Common myeloid progenitor, CD34-positive (primary cell): ENCODE data around the gene DUSP22.
"Not testable (repeated sequence)": the region's sequence is repeated elsewhere in the genome, so short reads cannot be mapped to it uniquely, and the experiment has no call there.

Source experiments
- CTCF ChIA-PET: fragments of 350-600 bp; sonication (Branson Sonifier 250); formaldehyde crosslinking; loops from one replicate; lab custom pipeline; 2021; ENCODE audit warnings: antibody characterized with exemption; lab: Charles Lee
- POLR2A ChIA-PET: fragments of 350-600 bp; sonication (Branson Sonifier 250); formaldehyde crosslinking; loops from one replicate; lab custom pipeline; 2021; ENCODE audit warnings: antibody characterized with exemption; lab: Charles Lee
- DNase-seq, 3 donors: peaks; one replicate each; pipeline versions ENCODE4 v3.0.0 to v3.0.0-alpha.2; 2013
- H3K27ac ChIP-seq, 2 experiments: 1 replicate in 1 of 2; 2 replicates in 1 of 2; pipeline ENCODE4 v1.7.0; 2013; ENCODE audit warnings: inconsistent platforms in 2 of 2, low read length in 2 of 2, mild to moderate bottlenecking in 2 of 2, low read depth in 1 of 2, moderate library complexity in 1 of 2; ENCODE audit not compliant: severe bottlenecking in 2 of 2, insufficient read depth in 1 of 2, poor library complexity in 1 of 2
- H3K27me3 ChIP-seq, 5 experiments: replicated peaks in 2 of 5; 1 replicate in 3 of 5; 2 replicates in 2 of 5; pipeline versions ENCODE4 v1.6.1 to v1.7.0; 2013; ENCODE audit warnings: low read length in 4 of 5, mild to moderate bottlenecking in 2 of 5, moderate library complexity in 2 of 5, inconsistent platforms in 1 of 5; ENCODE audit not compliant: insufficient read depth in 5 of 5, control insufficient read depth in 4 of 5
- H3K36me3 ChIP-seq, 4 experiments: 1 replicate in 2 of 4; 2 replicates in 2 of 4; pipeline versions ENCODE4 v1.6.1 to v1.7.0; 2013; ENCODE audit warnings: low read length in 3 of 4, control low read depth in 1 of 4, mild to moderate bottlenecking in 1 of 4; ENCODE audit not compliant: control insufficient read depth in 4 of 4, insufficient read depth in 4 of 4
- H3K4me1 ChIP-seq, 4 experiments: 1 replicate in 3 of 4; 2 replicates in 1 of 4; pipeline versions ENCODE4 v1.6.1 to v1.7.1; 2013; ENCODE audit warnings: low read length in 3 of 4, mild to moderate bottlenecking in 3 of 4, control low read depth in 1 of 4, inconsistent platforms in 1 of 4, moderate library complexity in 1 of 4; ENCODE audit not compliant: control insufficient read depth in 4 of 4, insufficient read depth in 4 of 4; ENCODE audit errors: control extremely low read depth in 1 of 4
- H3K4me3 ChIP-seq, 7 experiments: 1 replicate in 4 of 7; 2 replicates in 3 of 7; pipeline versions ENCODE4 v1.5.1 to v1.7.0; 2013; ENCODE audit warnings: mild to moderate bottlenecking in 7 of 7, low read length in 6 of 7, moderate library complexity in 6 of 7, inconsistent platforms in 2 of 7, low read depth in 2 of 7, control low read depth in 1 of 7; ENCODE audit not compliant: insufficient read depth in 4 of 7, control insufficient read depth in 1 of 7; ENCODE audit errors: extremely low read depth in 1 of 7
- H3K9me3 ChIP-seq, 5 experiments: 1 replicate in 4 of 5; 2 replicates in 1 of 5; pipeline versions ENCODE4 v1.6.1 to v1.7.1; 2013; ENCODE audit warnings: low read length in 4 of 5, mild to moderate bottlenecking in 2 of 5, inconsistent platforms in 1 of 5, low read depth in 1 of 5, moderate library complexity in 1 of 5; ENCODE audit not compliant: control insufficient read depth in 4 of 5, insufficient read depth in 2 of 5; ENCODE audit errors: control extremely low read depth in 1 of 5
- WGBS: methylation state at CpG from one replicate; pipeline ENCODE4 v1.1.5; 2013; ENCODE audit not compliant: insufficient coverage; 5-methylcytosine and 5-hydroxymethylcytosine counted together

The DUSP22 gene

DNA sequence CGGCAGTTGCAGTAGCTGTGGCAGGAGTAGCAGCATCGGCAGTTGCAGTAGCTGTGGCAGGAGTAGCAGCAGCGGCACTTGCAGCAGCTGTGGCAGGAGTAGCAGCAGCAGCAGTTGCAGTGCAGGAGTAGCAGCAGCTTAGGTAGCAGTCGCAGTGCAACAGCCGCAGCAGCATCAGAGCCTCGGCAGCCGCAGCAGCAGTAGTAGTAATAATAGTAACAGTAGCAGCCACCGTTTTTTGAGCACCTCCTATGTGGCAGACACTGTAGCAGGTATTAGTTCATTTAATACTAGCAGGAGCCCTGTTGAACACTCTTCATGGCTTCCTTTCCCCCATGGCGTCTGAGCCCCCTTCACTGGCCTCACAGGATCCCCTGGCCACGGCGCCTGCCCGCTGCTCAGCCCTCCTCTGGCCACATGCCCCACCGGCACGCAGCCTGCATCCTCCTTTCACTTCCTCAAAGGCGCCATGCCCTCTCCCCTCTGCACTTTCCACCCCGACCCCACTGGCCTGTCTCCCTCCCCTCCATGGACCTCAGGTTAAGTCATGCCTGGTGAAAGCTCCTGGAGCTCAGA, 80.1 kb downstream of the DUSP22 start:
- 49% methylated on average over 16 of the region's 16 CpGs for WGBS
- Histone ChIP-seq H3K27ac (no peak overlapping the region), H3K36me3 (no peaks in the 10 kb centered on the region), H3K27me3 (peaks cover 0 to 21% (median 0%) of the 10 kb centered on the region in 5 experiments), H3K9me3 (peaks cover 0 to 12% (median 2%) of the 10 kb centered on the region in 5 experiments), H3K4me3 (no peak overlapping the region), H3K4me1 (peaks cover 0 to 16% (median 15%) of the 10 kb centered on the region in 4 experiments)
- POLR2A ChIA-PET: no interaction called here
- peak in 1 of 3 donors; percentile 26 for DNase-seq
- CTCF ChIA-PET: interaction anchor here (1.2 kb wide), 1 partner anchor 12 kb away, joined by 3 read pairs; no protein-coding TSS in a partner anchor

- Histone ChIP-seq H3K27me3 (peaks cover 0 to 19% (median 0%) of the 10 kb centered on the region in 5 experiments), H3K9me3 (peaks cover 0 to 12% (median 2%) of the 10 kb centered on the region in 5 experiments), H3K4me1 (peaks cover 0 to 19% (median 16%) of the 10 kb centered on the region in 4 experiments), H3K4me3 (no peak overlapping the region), H3K36me3 (no peaks in the 10 kb centered on the region), H3K27ac (no peak overlapping the region)
- 88% methylated on average over 8 of the region's 8 CpGs for WGBS
- DNase-seq: no peak
- ChIA-PET POLR2A (no interaction called here), CTCF (interaction anchor here (1.2 kb wide), 1 partner anchor 13 kb away, joined by 3 read pairs; no protein-coding TSS in a partner anchor)
Measured at GRCh38 chr6:373031-373430, 80.7 kb downstream of the DUSP22 start.

- Histone ChIP-seq H3K4me1 (peaks cover 0 to 21% (median 17%) of the 10 kb centered on the region in 4 experiments), H3K27ac (no peak overlapping the region), H3K9me3 (peaks cover 0 to 12% (median 2%) of the 10 kb centered on the region in 5 experiments), H3K36me3 (no peaks in the 10 kb centered on the region), H3K27me3 (peaks cover 0 to 17% (median 0%) of the 10 kb centered on the region in 5 experiments), H3K4me3 (no peak overlapping the region)
- POLR2A ChIA-PET: no interaction called here
- CTCF ChIA-PET: no interaction called here
- DNase-seq: no peak
- WGBS: 86% methylated on average over 26 of the region's 26 CpGs
Measured at GRCh38 chr6:373773-374724, 81.8 kb downstream of the DUSP22 start.

DNA sequence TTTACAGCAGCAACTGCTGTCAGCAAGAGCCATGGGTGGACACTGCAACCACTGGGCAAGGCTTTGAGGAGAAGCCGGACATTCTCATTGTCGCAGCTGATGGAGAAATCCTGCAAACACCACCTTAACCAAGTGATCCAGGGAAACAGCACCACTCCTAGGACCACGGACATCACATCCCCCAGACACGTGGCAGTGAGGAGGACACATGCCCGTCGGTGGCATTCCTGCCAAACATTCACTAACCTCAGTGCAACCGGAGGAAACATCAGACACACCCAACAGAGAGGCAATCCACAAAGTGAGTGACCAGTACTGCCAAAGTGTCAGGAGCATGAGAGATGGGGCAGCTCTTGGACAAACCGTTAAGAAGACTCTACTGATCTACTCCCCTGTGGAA, 82.7 kb downstream of the DUSP22 start:
- Histone ChIP-seq H3K36me3 (no peaks in the 10 kb centered on the region), H3K27ac (no peak overlapping the region), H3K4me3 (no peak overlapping the region), H3K9me3 (peaks cover 0 to 7% (median 2%) of the 10 kb centered on the region in 5 experiments), H3K27me3 (peaks cover 0 to 17% (median 0%) of the 10 kb centered on the region in 5 experiments), H3K4me1 (peaks cover 0 to 29% (median 26%) of the 10 kb centered on the region in 4 experiments)
- no peak for DNase-seq
- 92% methylated on average over 8 of the region's 8 CpGs for WGBS
- ChIA-PET CTCF (interaction anchor here (1.0 to 1.5 kb wide), 2 partner anchors 11 to 20 kb away, joined by 3 to 4 read pairs; no protein-coding TSS in a partner anchor), POLR2A (no interaction called here)

DNA sequence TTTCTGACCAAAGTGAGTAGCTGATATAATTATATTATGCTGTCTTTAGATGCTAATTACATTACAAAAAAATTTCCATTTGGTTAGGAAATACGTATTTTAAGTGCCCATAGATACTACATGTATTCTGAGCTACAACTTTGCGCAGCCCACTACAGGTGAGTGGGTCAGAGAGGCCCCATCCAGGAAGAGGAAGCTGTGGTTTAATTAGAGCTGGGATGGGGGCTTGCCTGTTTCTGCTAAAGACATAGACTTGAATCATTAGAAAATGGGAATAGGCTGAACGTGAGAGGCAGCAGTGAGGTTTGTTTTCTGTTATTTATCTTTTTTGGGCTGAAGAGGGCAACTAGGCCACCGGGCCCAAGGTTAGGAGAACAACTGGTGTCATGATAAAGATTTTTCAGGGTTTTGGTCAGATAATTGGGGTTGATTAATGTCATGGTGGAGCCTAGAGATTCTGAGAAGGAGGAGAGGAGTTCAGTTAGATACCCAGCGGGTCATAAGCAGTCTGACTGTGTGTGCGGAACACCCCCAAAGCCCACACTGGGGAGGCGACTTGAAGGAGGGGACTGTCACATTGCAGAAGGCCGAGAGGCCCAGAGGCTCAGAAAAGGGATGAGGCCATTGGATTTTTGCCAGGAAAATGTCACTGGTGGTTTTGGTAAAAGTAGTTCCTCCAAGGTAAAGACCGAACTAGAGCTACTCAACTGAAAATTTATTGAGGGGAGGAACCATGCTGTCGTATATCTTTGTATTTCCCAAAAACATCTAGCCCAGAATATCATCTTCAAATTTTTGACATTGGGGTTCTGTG, 84.7 kb downstream of the DUSP22 start:
- peaks cover 0 to 9% (median 0%) of the 10 kb centered on the region in 5 experiments for H3K27me3 ChIP-seq
- H3K36me3 ChIP-seq: no peaks in the 10 kb centered on the region
- H3K27ac ChIP-seq: no peak overlapping the region
- DNase-seq: peak in 2 of 3 donors; percentile 47 to 53
- no peak overlapping the region for H3K4me3 ChIP-seq
- ChIA-PET CTCF (interaction anchor here (1.7 kb wide), 1 partner anchor 17 kb away, joined by 4 read pairs; no protein-coding TSS in a partner anchor), POLR2A (no interaction called here)
- H3K9me3 ChIP-seq: peaks cover 0 to 3% (median 1%) of the 10 kb centered on the region in 5 experiments
- H3K4me1 ChIP-seq: peaks cover 0 to 29% (median 26%) of the 10 kb centered on the region in 4 experiments
- 62% methylated on average over 10 of the region's 10 CpGs for WGBS

- POLR2A ChIA-PET, H3K36me3 ChIP-seq, H3K27me3 ChIP-seq, H3K4me3 ChIP-seq, CTCF ChIA-PET, H3K27ac ChIP-seq, DNase-seq, H3K9me3 ChIP-seq: not testable (repeated sequence)
- H3K4me1 ChIP-seq: peaks cover 0 to 25% (median 20%) of the 10 kb centered on the region in 4 experiments
- 95% methylated on average over 11 of the region's 13 CpGs for WGBS
Measured at GRCh38 chr6:377641-378020, 85.3 kb downstream of the DUSP22 start.
